ENCODE measurements around the gene GPS1.
"Not testable (repeated sequence)": the region's sequence is repeated elsewhere in the genome, so short reads cannot be mapped to it uniquely, and the experiment has no call there.

Gene GPS1

DNA sequence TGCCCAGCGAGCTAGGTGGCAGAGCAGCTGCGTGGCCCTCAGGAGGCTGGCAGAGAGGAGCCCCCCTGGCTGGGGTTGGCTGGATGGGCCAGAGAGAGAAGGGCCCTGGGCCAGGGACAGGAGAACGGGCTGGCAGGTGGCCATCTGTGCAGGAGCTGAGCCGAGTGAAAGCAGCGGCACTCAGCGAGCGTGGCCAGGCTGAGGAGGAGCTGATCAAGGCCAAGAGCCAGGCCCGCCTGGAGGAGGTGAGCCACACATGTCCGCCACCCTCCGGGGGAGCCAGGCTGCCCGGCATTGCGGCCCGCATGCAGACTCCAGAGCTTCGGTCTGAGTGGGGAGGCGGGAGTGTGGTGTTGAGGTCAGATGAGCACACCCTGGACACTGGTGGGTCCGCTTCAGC, 22.3 kb upstream of the GPS1 start:
- DNase-seq: no peak

DNA sequence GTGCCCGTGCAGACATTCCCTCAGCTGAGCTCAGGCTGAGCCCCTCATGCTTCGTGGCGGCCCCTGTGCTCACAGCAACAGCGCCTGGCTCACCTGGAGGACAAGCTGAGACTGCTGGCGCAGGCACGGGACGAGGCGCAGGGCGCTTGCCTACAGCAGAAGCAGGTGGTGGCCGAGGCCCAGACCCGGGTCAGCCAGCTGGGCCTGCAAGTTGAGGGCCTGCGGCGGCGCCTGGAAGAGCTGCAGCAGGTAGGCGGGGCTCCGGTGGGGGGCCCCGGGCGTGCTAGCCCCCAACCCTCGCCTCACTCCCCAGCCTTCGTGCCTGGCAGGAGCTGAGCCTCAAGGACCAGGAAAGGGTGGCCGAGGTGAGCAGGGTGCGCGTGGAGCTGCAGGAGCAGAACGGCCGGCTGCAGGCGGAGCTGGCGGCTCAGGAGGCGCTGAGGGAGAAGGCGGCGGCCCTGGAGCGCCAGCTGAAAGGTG, 21.7 kb upstream of the GPS1 start:
- no peak for DNase-seq

DNA sequence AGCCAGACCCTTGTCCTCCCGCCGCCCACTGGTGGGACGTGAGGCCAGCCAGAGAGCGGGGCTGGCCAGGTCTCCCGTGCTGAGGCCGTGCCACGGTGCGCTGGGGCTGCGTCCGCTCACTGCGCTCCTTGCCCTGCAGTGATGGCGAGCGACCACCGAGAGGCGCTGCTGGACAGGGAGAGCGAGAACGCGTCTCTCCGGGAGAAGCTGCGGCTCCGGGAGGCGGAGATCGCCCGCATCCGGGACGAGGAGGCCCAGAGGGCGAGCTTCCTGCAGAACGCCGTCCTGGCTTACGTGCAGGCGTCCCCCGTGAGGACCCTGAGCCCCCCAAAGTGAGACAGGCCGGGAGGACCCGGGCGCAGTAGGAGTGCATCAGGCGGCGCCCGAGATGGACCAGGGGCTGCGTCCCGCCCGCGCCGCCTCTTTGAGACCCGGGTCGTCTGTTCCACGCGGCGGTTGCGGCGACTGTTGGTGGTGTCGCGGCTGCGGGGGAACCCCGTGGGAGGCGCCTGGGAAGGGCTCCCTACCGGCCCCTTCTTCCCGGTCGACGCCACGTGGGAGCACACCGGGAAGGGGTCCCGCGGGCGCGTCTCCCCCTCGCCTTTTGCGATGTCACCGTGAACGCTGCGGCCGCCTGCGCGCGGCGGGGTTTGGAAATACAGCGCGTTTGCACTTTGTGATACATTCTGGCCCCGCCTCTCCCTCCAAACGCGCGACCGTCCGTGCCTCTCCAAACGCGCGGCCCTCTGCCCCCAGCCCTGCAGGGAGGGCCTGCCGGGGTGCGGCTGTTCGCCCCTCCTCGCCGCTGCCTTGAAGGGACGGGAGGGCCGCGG, 21.0 kb upstream of the GPS1 start:
- DNase-seq: peak; percentile 91 to 92

DNA sequence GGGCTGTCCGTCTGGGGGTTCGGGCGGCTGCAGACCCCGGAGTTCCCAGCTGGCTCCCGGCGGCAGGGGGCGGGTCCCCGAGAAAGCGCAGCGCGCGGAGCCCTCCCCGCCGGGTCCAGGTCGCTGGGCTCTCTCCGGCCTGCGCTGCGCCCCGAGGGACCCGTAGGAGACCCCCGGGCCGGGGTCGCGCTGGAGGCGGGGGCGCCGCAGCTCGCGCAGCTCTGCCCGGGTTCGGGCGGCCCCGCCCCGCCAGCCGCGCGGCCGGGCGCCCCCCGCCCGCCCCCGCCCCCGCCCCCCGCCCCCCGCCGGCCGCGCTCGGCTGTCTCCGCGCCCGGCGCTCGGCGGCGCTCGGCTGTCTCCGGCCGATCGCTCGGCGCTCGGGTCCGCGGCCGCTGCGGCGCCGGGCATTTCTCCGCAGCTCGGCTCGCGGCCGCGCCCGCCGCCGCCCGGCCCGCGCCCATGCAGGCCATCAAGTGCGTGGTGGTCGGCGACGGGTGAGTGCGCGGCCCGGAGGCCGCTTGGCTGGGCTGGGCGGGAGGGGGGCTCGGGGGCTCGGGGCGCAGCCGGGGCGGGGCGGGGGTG, 20.3 kb upstream of the GPS1 start, which contains the start of gene RAC3:
RAC3 (plus strand) TSS at position 376 of the 582 bp plus-strand sequence; CDS start at position 460, 84 bp downstream.
- DNase-seq: peak in 1 of 2 experiments; percentile 47

DNA sequence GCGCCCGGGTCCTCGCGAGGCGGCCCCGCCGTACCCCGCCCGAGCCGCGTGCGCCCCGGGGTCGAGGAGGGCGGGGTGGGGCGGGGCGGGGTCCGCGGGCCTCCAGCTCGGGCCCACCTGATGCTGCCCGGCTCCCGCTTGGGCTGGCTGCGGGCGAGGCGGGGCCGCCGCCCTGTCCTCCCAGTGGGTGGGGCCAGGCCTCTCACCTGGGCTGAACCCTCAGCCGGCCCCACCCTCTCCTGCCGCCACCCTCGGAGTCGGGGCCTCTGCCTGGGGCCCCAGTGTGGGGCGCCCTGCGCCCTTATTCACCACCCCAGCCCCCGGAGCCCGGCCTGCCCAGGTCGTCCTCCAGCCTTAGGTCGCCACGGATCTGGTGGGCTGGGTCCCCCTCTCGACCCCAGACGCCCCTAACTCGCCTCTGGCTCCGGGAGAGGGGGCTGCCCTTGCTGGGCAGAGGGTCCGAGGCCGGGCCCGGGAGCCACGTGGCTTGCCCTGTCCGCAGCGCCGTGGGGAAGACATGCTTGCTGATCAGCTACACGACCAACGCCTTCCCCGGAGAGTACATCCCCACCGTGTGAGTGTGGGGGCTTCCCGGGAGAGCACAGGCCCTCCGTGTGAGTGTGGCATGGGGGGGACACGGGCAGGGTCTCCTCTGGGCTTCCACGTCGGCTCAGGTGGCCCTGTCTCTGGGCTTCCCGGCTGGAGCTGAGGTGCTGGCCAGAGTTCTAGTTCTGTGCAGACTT, 19.6 kb upstream of the GPS1 start:
- peak; percentile 66 to 73 for DNase-seq

DNA sequence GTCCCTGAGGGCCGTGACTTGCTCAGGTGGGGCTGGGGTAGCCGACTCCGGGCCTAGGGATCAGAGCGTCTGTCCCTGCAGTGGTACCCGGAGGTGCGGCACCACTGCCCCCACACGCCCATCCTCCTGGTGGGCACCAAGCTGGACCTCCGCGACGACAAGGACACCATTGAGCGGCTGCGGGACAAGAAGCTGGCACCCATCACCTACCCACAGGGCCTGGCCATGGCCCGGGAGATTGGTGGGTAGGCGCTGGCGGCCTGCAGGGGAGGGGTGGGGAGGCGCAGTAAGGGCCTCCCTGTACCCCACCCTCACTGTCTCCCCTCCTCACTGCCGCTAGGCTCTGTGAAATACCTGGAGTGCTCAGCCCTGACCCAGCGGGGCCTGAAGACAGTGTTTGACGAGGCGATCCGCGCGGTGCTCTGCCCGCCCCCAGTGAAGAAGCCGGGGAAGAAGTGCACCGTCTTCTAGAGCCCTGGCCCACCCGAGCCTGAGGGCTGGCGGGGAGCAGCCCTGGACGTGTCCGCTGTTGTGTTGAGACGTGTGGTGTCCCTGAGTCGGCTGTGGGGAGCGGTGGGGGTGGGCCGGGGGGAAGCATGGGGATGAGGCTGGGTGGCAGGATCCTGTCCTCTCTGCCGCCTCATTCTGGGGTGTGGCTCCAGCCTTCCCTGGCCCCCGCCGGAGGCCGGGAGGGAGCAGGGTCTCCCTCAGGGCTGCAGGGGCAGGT, 18.2 kb upstream of the GPS1 start:
- no peak for DNase-seq

DNA sequence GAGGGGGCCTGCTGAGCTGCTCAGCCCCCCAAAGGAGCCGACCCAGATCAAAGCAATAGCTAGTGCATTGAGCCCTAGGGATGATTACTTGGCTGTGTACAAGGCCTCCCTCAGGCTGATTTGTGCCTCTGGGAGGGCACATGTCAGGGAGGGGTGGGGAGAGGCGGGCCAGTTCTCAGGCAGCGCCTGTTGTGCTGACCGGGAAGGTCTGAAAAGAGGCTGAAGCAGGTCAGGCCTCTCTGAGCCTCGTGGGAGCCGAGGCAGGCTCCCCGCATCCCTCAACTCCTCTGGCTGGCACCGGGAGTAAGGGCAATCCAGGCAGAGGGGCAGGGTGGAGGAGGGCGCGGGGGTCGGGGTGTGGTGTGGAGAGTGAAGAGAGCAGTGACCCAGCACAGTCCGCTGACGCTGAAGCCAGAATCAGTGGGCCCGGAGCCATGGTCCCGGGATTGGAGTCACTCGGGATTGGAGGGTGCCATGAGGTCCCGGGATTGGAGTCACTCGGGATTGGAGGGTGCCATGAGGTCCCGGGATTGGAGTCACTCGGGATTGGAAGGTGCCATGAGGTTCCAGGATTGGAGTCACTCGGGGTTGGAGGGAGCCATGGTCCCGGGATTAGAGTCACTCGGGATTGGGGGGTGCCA, 17.2 kb upstream of the GPS1 start:
- DNase-seq: no peak

DNA sequence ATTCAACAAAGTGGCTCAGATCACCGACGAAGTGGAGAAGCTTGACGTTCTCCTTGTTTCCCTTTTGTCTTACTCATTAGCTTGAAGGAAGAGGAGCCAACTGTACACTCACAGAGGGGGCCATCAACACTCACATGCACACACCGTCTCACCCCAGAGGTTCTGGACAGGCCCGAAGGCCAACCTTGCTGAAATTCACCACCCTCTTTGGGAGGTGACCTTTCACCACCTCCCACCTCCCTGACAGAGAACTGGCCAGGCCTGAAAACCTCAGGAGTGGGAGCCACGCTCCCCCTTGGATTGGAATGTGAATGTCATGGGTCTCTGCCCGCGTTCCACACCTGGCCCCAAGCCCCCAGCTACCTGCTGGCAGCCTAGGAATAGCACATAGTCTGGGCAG, 16.2 kb upstream of the GPS1 start:
- no peak for DNase-seq

DNA sequence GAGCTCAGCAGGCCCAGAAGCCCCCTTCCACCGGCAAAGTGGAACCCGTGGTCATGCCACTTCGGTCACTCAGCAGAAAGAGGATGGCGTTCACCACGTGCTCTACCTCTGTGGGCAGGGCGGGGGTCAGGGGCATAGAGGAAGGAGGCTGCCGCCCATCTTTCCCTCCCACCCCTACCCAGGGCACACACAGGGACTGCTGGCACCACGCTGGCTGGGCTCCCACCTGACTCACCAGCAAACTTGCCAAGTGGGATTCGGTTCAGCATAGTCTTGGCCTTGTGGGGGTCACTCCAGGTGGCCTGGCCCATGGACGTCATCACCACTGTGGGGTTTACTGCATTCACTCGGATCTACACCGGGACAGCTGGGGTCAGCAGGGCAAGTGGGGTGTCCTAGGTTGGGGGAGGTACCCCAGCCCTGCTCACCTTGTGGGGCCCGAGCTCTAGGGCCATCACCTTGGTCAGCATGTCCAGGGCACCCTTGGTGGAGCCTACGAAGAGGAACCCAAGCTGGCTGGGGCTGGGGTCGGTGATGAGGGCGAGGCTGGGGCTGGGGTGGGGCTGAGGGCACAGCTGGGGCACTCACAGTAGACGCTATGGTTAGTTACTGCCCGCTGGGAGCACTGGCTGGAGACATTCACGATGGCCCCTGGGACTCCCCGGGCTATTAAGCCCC, 15.6 kb upstream of the GPS1 start:
- no peak for DNase-seq

DNA sequence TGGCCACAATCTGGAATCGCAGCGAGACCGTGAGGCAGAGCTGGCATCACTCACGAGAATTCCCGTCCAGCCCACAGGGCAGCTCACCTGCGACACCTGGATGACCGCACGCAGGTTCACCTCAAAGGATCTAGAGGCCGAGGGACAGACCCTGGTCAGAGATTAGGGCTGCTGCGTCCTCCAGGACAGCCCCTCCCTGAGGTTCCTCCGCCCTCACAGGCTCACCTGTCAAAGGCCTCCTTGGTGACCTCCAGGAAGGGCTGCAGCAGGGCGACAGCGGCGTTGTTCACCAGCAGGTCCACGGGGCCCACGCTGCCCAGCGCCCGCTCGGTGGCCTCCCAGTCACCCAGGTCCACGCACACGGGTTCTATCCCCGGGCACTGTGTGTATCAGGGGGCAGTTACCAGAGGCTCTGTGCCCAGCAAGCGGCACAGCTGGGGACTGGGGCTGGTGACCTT, 15.0 kb upstream of the GPS1 start:
- no peak for DNase-seq

DNA sequence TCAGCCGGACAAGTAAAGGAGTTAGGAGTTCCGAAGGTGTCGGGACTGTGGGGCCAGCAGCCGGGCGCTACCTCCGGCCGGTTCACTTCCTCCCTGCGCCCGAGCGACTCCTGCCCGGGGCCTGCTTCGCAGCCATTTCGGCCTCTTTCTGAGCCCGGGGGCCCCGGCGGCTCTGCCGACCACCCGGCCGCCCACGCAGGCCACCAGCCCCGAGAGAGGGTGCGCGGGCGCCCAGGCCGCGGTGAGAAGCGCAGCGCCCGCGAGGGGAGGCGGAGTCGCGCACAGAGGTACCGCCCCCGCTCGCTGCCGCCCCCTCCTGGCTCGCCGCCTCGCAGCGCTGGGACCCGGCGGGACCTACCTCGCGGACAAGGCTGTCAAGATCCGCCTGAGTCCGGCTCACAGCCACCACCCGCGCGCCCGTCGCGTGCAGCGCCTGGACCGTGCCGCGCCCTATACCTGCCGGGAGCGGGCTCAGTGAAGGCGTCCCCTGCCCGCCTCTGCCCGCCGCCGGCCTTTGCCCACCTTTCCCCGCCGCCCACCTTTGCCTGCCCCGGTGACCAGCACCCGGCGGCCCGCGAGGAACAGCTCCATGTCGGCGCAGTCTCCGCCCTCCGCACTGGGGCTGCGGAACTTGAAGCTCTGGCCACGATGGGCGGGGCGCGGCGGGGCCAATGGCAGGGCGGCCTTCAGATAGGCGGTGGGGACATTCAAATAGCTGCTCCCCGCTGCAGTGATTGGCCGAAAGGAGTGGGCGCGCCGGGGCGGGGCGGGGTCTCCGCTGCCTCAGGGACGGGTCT, 14.4 kb upstream of the GPS1 start, which contains the start of gene DCXR:
DCXR (minus strand) TSS at position 606 of the 797 bp plus-strand sequence; CDS start at position 591, 15 bp downstream.
- peak; percentile 97 for DNase-seq

DNA sequence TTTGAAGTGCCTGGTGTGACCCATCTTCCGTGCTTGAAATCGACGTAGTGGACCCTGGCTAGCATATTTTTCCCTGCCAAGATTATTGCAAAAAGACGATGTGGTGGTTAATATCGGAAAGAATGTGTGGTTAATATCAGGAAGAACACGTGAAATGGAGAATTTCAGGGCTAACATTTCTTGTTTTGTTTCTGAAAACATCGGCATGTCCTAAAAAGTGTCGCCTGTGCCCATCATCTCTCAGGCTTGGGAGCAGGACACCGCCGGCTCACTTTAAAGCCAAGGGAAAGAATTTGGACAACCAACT, 13.9 kb upstream of the GPS1 start:
- no peak for DNase-seq

DNA sequence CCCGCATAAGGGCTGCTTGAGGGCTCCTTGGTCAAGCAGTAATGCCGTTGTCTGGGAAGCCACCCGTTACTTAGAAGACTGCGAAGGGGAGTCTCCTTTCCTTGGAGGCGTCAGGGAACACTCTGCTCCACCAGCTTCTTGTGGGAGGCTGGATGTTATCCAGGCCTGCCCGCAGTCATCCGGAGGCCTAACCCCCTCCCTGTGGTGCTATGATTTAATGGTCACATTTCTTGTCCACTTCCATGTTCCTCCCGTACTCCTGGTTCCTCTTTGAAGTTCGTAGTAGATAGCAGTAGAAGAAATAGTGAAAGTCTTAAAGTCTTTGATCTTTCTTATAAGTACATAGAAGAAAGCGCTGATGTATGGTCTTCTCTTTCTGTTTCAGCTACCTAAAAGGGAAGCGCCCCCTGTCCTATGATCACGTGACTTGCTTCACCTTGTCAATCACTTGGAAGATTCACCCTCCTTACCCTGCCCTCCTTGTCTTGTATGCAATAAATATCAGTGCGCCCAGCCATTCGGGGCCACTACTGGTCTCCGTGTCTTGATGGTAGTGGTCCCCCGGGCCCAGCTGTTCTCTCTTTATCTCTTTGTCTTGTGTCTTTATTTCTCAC, 12.8 kb upstream of the GPS1 start:
- DNase-seq: not testable (repeated sequence)

DNA sequence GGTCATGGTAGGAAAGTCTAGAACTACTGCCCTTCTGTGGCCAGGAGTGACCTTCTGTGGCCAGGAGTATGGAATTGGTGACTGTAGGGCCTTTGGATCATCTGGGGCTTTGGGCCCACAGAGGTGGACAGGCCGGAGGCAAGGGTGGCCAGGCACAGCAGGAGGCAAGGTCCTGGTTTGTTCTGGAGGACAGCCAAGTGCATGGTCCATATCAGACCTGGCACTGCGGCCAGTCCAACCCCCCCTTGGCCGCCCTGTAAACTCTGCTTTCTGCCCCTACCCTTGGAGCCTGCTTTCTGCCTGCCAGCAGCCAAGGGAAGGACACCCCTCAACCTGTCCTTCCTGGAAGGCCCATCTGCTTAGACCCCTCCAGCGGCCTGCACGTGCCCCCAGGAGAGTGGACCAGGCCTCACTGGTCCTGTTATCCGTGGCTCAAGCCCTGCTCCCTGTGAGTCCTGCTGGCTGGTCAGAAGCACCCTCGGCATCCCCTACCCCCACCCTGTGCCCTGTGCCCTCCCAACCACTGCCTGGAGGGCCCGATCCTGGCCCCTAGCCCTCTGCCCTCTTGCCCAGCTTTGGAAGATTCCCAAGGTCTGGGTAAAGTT, 11.9 kb upstream of the GPS1 start:
- DNase-seq: no peak

DNA sequence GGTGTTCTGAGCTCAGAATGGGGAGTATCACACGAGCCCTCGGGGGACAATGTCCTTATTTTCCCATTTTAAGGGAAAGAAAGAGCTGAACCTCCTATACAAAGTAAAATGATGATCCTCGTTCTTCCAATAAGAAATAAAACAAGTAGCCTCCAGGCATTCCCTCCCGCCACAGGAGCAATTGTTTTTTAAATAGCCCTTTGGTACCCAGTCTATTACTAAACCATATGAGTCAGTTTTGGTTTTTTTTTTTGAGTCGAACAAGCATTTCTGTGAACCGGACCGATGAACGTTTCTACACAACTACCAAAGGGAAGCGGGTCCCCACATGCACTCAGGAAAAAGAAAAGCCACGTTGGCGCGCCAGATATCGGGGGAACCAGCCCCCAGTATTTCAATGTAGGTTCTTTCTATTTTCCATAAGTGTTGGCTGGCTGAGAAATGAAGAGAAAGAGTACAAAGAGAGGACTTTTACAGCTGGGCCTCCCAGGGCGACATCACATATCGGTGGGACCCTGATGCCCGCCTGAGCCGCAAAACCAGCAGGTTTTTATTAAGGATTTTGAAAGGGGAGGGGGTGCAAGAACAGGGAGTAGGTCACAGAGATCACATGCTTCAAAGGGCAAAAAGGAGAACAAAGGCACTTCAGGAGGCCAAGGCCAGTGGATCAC, 10.4 kb upstream of the GPS1 start:
- DNase-seq: no peak

DNA sequence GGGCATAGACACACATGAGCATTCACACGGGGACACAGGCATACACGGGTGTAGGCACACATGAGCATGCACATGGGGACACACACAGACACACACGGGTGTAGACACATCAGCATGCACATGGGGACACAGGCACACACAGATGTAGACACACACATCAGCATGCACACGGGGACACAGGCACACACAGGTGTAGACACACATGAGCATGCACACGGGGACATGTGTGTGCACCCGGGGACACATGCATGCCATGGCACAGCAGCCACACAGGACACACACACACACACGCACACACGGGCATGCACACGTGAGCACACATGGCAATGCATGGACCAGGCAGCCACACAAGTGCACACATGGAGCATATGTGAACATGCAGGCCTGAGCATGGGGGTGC, 9.0 kb upstream of the GPS1 start:
- DNase-seq: no peak

DNA sequence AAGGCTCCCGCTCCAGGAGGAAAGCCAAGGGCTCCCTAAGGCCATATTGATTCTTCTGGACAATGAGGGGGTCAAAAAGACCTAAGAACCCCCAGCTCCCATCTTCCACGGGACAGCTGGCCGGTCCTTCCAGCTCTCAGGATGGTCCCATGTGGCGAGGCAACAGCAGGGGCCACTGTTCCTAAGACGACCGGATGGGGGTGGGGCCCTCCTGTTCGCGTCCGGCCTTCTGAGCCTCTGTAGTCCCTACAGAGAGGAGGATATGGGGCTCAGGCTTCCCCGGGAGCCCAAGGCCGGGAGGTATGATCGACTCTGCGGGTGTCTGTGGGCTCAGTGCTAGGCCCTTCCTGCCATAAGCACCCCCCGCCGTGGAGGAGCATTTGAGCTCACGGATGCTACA, 8.2 kb upstream of the GPS1 start:
- no peak for DNase-seq

DNA sequence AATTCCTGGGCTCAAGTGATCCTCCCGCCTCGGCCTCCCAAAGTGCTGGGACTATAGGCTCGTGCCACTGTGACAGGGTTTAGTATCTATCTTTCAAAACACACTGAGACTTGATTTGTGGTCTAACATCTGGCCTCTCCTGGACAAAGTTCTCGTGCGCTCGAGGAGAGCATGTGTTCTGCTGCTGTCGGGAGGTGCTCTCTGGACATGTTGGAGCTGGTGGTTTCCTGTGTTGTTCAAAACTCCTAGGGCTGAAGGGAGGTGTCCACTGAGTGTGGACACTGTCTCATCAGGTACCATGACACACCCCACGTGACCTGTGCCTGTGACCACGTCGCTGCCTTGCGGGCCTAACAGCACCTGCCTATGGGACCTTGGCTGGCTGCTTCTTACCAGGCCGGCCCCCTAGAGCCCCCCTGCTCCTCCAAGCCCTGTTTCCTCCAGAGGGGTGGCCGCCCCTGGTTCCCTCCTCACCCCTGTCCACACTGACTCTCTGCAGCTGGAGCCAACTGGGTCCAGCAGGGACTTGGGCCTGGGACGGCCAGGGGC, 5.7 kb upstream of the GPS1 start:
- no peak for DNase-seq

DNA sequence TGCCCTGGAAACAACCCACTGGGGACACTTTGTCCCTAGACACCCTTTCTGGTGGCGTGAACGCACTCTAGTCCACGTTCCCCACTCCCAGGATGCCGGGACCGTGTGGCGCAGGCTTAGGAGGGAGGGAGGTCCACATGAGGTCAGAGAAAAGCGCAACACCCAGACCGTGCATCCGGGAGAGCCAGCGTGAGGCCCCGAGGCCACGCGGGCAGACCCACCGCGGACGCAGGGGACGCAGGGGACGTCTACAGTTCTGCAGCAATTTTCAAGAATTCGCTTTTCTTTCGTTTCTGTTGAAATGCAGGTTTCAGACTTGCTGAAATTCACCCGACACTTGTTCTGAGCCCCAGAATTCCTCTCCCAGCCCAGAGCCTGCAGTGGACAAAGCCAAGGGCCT, 4.8 kb upstream of the GPS1 start:
- DNase-seq: no peak

All from activated T-cell treated with anti-CD3 and anti-CD28 coated beads, Interleukin-2, amount 50 U/mL, for 48 hours (primary cell).